T-helper 1 cell treated with Interleukin-12 subunit alpha and Interleukin-12 subunit beta and Interleukin-4 antibody, amounts not matched to agents 30 μg/mL and 1 μg/mL, for 36 hours (primary cell): ENCODE data around the gene ZNF512B.
"Not testable (repeated sequence)": the region's sequence is repeated elsewhere in the genome, so short reads cannot be mapped to it uniquely, and the experiment has no call there.

Experiments
- H3K27ac Mint-ChIP-seq: one replicate; pipeline ENCODE4 v1.8.0; 2021; ENCODE audit warnings: mild to moderate bottlenecking, mixed read lengths
- H3K27me3 Mint-ChIP-seq: one replicate; pipeline ENCODE4 v1.8.0; 2021; ENCODE audit warnings: low read depth, mixed read lengths
- H3K36me3 Mint-ChIP-seq: one replicate; pipeline ENCODE4 v1.8.0; 2021; ENCODE audit warnings: low read depth, mixed read lengths
- H3K4me1 Mint-ChIP-seq: one replicate; pipeline ENCODE4 v1.8.0; 2021; ENCODE audit warnings: low read depth, mixed read lengths
- H3K4me3 Mint-ChIP-seq: one replicate; pipeline ENCODE4 v1.8.0; 2021; ENCODE audit warnings: mild to moderate bottlenecking, moderate library complexity, mixed read lengths
- H3K9me3 Mint-ChIP-seq: one replicate; pipeline ENCODE4 v1.8.0; 2021; ENCODE audit warnings: mixed read lengths

ZNF512B gene

GRCh38 chr20:63972312-63973159 lies 2.8 kb upstream of the ZNF512B start:
- Mint-ChIP-seq H3K27me3 (no peaks in the 10 kb centered on the region), H3K4me3 (no peak overlapping the region), H3K27ac (peak overlapping the region; percentile 16), H3K36me3 (peaks cover 34% of the 10 kb centered on the region), H3K4me1 (peaks cover 36% of the 10 kb centered on the region), H3K9me3 (no peaks in the 10 kb centered on the region)

GRCh38 chr20:63971960-63972311 lies 2.2 kb upstream of the ZNF512B start:
- H3K27ac Mint-ChIP-seq, H3K4me3 Mint-ChIP-seq, H3K27me3 Mint-ChIP-seq, H3K9me3 Mint-ChIP-seq: not testable (repeated sequence)
- Mint-ChIP-seq H3K36me3 (peaks cover 30% of the 10 kb centered on the region), H3K4me1 (peaks cover 30% of the 10 kb centered on the region)

GRCh38 chr20:63970714-63971431 lies 1.1 kb upstream of the ZNF512B start:
- peaks cover 21% of the 10 kb centered on the region for H3K4me1 Mint-ChIP-seq
- H3K4me3 Mint-ChIP-seq, result peak overlapping the region; percentile 83
- H3K27ac Mint-ChIP-seq, result peak overlapping the region; percentile 71
- H3K9me3 Mint-ChIP-seq, result no peaks in the 10 kb centered on the region
- no peaks in the 10 kb centered on the region for H3K27me3 Mint-ChIP-seq
- peaks cover 31% of the 10 kb centered on the region for H3K36me3 Mint-ChIP-seq

- H3K36me3 Mint-ChIP-seq, result peaks cover 26% of the 10 kb centered on the region
- H3K27me3 Mint-ChIP-seq, result no peaks in the 10 kb centered on the region
- H3K4me3 Mint-ChIP-seq, result peak overlapping the region; percentile 85
- H3K4me1 Mint-ChIP-seq, result peaks cover 18% of the 10 kb centered on the region
- peak overlapping the region; percentile 80 for H3K27ac Mint-ChIP-seq
- H3K9me3 Mint-ChIP-seq, result no peaks in the 10 kb centered on the region
Measured at GRCh38 chr20:63968928-63969760, 586 bp downstream of the ZNF512B start.

- no peaks in the 10 kb centered on the region for H3K27me3 Mint-ChIP-seq
- peaks cover 14% of the 10 kb centered on the region for H3K4me1 Mint-ChIP-seq
- no peaks in the 10 kb centered on the region for H3K9me3 Mint-ChIP-seq
- H3K27ac Mint-ChIP-seq, result peak overlapping the region; percentile 80
- peak overlapping the region; percentile 85 for H3K4me3 Mint-ChIP-seq
- H3K36me3 Mint-ChIP-seq, result peaks cover 21% of the 10 kb centered on the region
Measured at GRCh38 chr20:63968136-63968927, 1.4 kb downstream of the ZNF512B start.

- Mint-ChIP-seq H3K36me3 (peaks cover 18% of the 10 kb centered on the region), H3K4me1 (peaks cover 10% of the 10 kb centered on the region), H3K27ac (no peak overlapping the region), H3K9me3 (no peaks in the 10 kb centered on the region), H3K27me3 (no peaks in the 10 kb centered on the region), H3K4me3 (peak overlapping the region; percentile 31)
Measured at GRCh38 chr20:63967330-63968135, 2.2 kb downstream of the ZNF512B start.

- Mint-ChIP-seq H3K4me3 (no peak overlapping the region), H3K4me1 (peaks cover 10% of the 10 kb centered on the region), H3K36me3 (peaks cover 20% of the 10 kb centered on the region), H3K9me3 (no peaks in the 10 kb centered on the region), H3K27ac (no peak overlapping the region), H3K27me3 (no peaks in the 10 kb centered on the region)
Measured at GRCh38 chr20:63966944-63967322, 2.8 kb downstream of the ZNF512B start.

- no peaks in the 10 kb centered on the region for H3K27me3 Mint-ChIP-seq
- no peaks in the 10 kb centered on the region for H3K9me3 Mint-ChIP-seq
- H3K36me3 Mint-ChIP-seq, result peaks cover 23% of the 10 kb centered on the region
- H3K4me3 Mint-ChIP-seq, result no peak overlapping the region
- H3K27ac Mint-ChIP-seq, result no peak overlapping the region
- H3K4me1 Mint-ChIP-seq, result peaks cover 10% of the 10 kb centered on the region
Measured at GRCh38 chr20:63966172-63966943, 3.4 kb downstream of the ZNF512B start.

- Mint-ChIP-seq H3K4me1 (peaks cover 7% of the 10 kb centered on the region), H3K9me3 (no peaks in the 10 kb centered on the region), H3K27ac (no peak overlapping the region), H3K27me3 (no peaks in the 10 kb centered on the region), H3K36me3 (peaks cover 26% of the 10 kb centered on the region), H3K4me3 (no peak overlapping the region)
Measured at GRCh38 chr20:63964412-63964811, 5.3 kb downstream of the ZNF512B start.

- H3K27ac Mint-ChIP-seq, result no peak overlapping the region
- H3K27me3 Mint-ChIP-seq, result no peaks in the 10 kb centered on the region
- H3K4me3 Mint-ChIP-seq, result no peak overlapping the region
- peaks cover 26% of the 10 kb centered on the region for H3K36me3 Mint-ChIP-seq
- H3K9me3 Mint-ChIP-seq, result no peaks in the 10 kb centered on the region
- H3K4me1 Mint-ChIP-seq, result peaks cover 5% of the 10 kb centered on the region
Measured at GRCh38 chr20:63963784-63964301, 5.9 kb downstream of the ZNF512B start.

- H3K4me1 Mint-ChIP-seq, result peaks cover 3% of the 10 kb centered on the region
Measured at GRCh38 chr20:63963348-63963741, 6.4 kb downstream of the ZNF512B start.

GRCh38 chr20:63962426-63963347 lies 7.0 kb downstream of the ZNF512B start:
- Mint-ChIP-seq H3K36me3 (peaks cover 21% of the 10 kb centered on the region), H3K4me1 (peaks cover 2% of the 10 kb centered on the region), H3K27ac (no peak overlapping the region), H3K9me3 (no peaks in the 10 kb centered on the region), H3K4me3 (no peak overlapping the region), H3K27me3 (no peaks in the 10 kb centered on the region)

More at GRCh38 chr20:63963348-63963741, 6.4 kb downstream of the ZNF512B start:
- Mint-ChIP-seq H3K36me3 (peaks cover 24% of the 10 kb centered on the region), H3K27me3 (no peaks in the 10 kb centered on the region), H3K27ac (no peak overlapping the region), H3K4me3 (no peak overlapping the region), H3K9me3 (no peaks in the 10 kb centered on the region)
